Suprapubic skin (tissue), 4 donors: ENCODE data around the gene B3GALT2. TPM values are rescaled to one million over a fixed set of nuclear protein-coding genes. Genes with fewer than 3 reads are reported as not detected.

Experiments
- DNase-seq, 2 donors: peaks; one replicate each; pipeline ENCODE4 v3.0.0-alpha.2; 2019; ENCODE audit warnings: low spot score in 2 of 2
- H3K27ac ChIP-seq: fragments of 200-600 bp; sonication (generic); one replicate; pipeline ENCODE4 v1.5.1; 2019
- H3K27me3 ChIP-seq: fragments of 200-600 bp; sonication (generic); one replicate; pipeline ENCODE4 v1.5.1; 2019
- H3K36me3 ChIP-seq: fragments of 200-600 bp; sonication (generic); one replicate; pipeline ENCODE4 v1.5.1; 2019
- H3K4me1 ChIP-seq: fragments of 200-600 bp; sonication (generic); one replicate; pipeline ENCODE4 v1.5.1; 2019
- H3K4me3 ChIP-seq: fragments of 200-600 bp; sonication (generic); one replicate; pipeline ENCODE4 v1.5.1; 2019; ENCODE audit warnings: mild to moderate bottlenecking
- H3K9me3 ChIP-seq: fragments of 200-600 bp; sonication (generic); one replicate; pipeline ENCODE4 v1.5.1; 2019
- CTCF ChIP-seq, 2 donors: fragments of 200-600 bp in 1 of 2; fragments of 450-650 bp in 1 of 2; sonication (generic) in 1 of 2; IDR thresholded peaks; one replicate each; pipeline ENCODE4 v1.5.1; 2016 to 2019; ENCODE audit warnings: antibody characterized with exemption in 2 of 2, mild to moderate bottlenecking in 1 of 2, moderate library complexity in 1 of 2
- EP300 ChIP-seq: sonication (generic); formaldehyde crosslinking; IDR thresholded peaks from one replicate; pipeline ENCODE4 v1.6.1; 2017; ENCODE audit warnings: antibody characterized with exemption
- POLR2A ChIP-seq, 2 donors: fragments of 450-650 bp; IDR thresholded peaks; one replicate each; pipeline ENCODE4 v1.6.1; 2017; ENCODE audit warnings: antibody characterized with exemption in 2 of 2, mild to moderate bottlenecking in 2 of 2, moderate library complexity in 2 of 2
- POLR2AphosphoS5 ChIP-seq, 3 donors: sonication (generic); formaldehyde crosslinking; IDR thresholded peaks; one replicate each; pipeline ENCODE4 v1.6.1; 2017; ENCODE audit warnings: antibody characterized with exemption in 3 of 3
- WGBS: methylation state at CpG from one replicate; pipeline ENCODE4 v1.1.5; 2018; 5-methylcytosine and 5-hydroxymethylcytosine counted together
- total RNA-seq, 4 donors: library from RNA; depleted of rRNA; stranded (reverse); fragments of >200 nt; gene quantifications; one replicate each; pipeline ENCODE4 v1.1.0, GENCODE V29; 2016

The B3GALT2 gene
- total RNA-seq, 4 donors from 2014 or later: 0.34 TPM; not detected in 3

GRCh38 chr1:193142409-193142808, 44.0 kb downstream of the B3GALT2 start:
- WGBS: 63% methylated on average over 2 of the region's 2 CpGs
- H3K4me3 ChIP-seq: no peak overlapping the region
- H3K9me3 ChIP-seq: no peaks in the 10 kb centered on the region
- H3K36me3 ChIP-seq: peaks cover 51% of the 10 kb centered on the region
- DNase-seq: no peak
- H3K27ac ChIP-seq: no peak overlapping the region
- no peak for TF ChIP-seq CTCF (IDR thresholded peaks at IDR 0.05)
- no peak for TF ChIP-seq POLR2AphosphoS5 (IDR thresholded peaks at IDR 0.05)
- TF ChIP-seq POLR2A (IDR thresholded peaks at IDR 0.05): no peak
- no peaks in the 10 kb centered on the region for H3K27me3 ChIP-seq
- no peaks in the 10 kb centered on the region for H3K4me1 ChIP-seq

GRCh38 chr1:193141804-193142203, 44.6 kb downstream of the B3GALT2 start:
- H3K27ac ChIP-seq: no peak overlapping the region
- no peak for DNase-seq
- TF ChIP-seq POLR2A (IDR thresholded peaks at IDR 0.05) (no peak), EP300 (no peak), CTCF (IDR thresholded peaks at IDR 0.05) (no peak)
- no peaks in the 10 kb centered on the region for H3K4me1 ChIP-seq
- 76% methylated on average over 3 of the region's 3 CpGs for WGBS
- no peaks in the 10 kb centered on the region for H3K27me3 ChIP-seq
- peaks cover 48% of the 10 kb centered on the region for H3K36me3 ChIP-seq
- no peaks in the 10 kb centered on the region for H3K9me3 ChIP-seq
- no peak overlapping the region for H3K4me3 ChIP-seq

- 85% methylated on average over 7 of the region's 7 CpGs for WGBS
- H3K4me1 ChIP-seq: no peaks in the 10 kb centered on the region
- no peaks in the 10 kb centered on the region for H3K9me3 ChIP-seq
- H3K36me3 ChIP-seq: peaks cover 52% of the 10 kb centered on the region
- no peak overlapping the region for H3K27ac ChIP-seq
- no peak for DNase-seq
- H3K4me3 ChIP-seq: no peak overlapping the region
- TF ChIP-seq POLR2AphosphoS5 (IDR thresholded peaks at IDR 0.05) (no peak), EP300 (no peak), POLR2A (IDR thresholded peaks at IDR 0.05) (no peak)
- H3K27me3 ChIP-seq: no peaks in the 10 kb centered on the region
These were observed 46.2 kb downstream of the B3GALT2 start for GRCh38 chr1:193140254-193140653.

- no peaks in the 10 kb centered on the region for H3K9me3 ChIP-seq
- H3K27ac ChIP-seq: no peak overlapping the region
- WGBS: 96% methylated on average over 2 of the region's 2 CpGs
- TF ChIP-seq POLR2AphosphoS5 (IDR thresholded peaks at IDR 0.05): no peak
- no peak for TF ChIP-seq EP300
- H3K4me3 ChIP-seq: no peak overlapping the region
- H3K4me1 ChIP-seq: peaks cover 4% of the 10 kb centered on the region
- no peaks in the 10 kb centered on the region for H3K27me3 ChIP-seq
- H3K36me3 ChIP-seq: peaks cover 41% of the 10 kb centered on the region
- DNase-seq: no peak
These were observed 55.0 kb downstream of the B3GALT2 start for GRCh38 chr1:193131266-193131860.

Other genes with a start within 250 kb of the B3GALT2 start
- gene UCHL5, start 127.3 kb downstream of the B3GALT2 start, total RNA-seq: 10 to 100 TPM; 23.7 to 63.2 (median 35.4) TPM
- 10 to 100 TPM; 43.4 to 63.9 (median 62.6) TPM for gene RO60, start 127.0 kb downstream of the B3GALT2 start, total RNA-seq
- gene GLRX2, start 81.2 kb downstream of the B3GALT2 start, total RNA-seq: 10 to 100 TPM in 1 of 4 donors, 1 to 10 TPM in 3; 4.7 to 11.1 (median 5.6) TPM
- 10 to 100 TPM; 17.0 to 30.0 (median 26.6) TPM for gene CDC73, start 64.6 kb downstream of the B3GALT2 start, total RNA-seq